OCI-LY1 (cell line): ENCODE results near the gene DGCR2.

Experiments
- H2AFZ ChIP-seq: fragments of 200-600 bp; sonication (generic), shearing (Covaris generic); 2 replicates; pipeline ENCODE4 v1.6.0; 2014; ENCODE audit warnings: antibody characterized with exemption, mild to moderate bottlenecking, low read length
- H3F3A ChIP-seq: fragments of 200-600 bp; sonication (generic), shearing (Covaris generic); 2 replicates; pipeline ENCODE4 v1.6.0; 2014; ENCODE audit warnings: mild to moderate bottlenecking, antibody characterized with exemption, low read length, moderate library complexity; ENCODE audit not compliant: insufficient read depth
- H3K27ac ChIP-seq: fragments of 200-600 bp; sonication (generic); 2 replicates; pipeline ENCODE4 v1.5.1; 2014; ENCODE audit warnings: low read length, mixed run types, mild to moderate bottlenecking, low read depth; ENCODE audit not compliant: poor library complexity, severe bottlenecking
- H3K27me3 ChIP-seq: fragments of 200-600 bp; sonication (generic); 2 replicates; pipeline ENCODE4 v1.6.0; 2014; ENCODE audit warnings: antibody characterized with exemption, mild to moderate bottlenecking, low read length, moderate library complexity; ENCODE audit not compliant: insufficient read depth
- H3K36me3 ChIP-seq: fragments of 200-600 bp; sonication (generic); 2 replicates; pipeline ENCODE4 v1.6.1; 2014; ENCODE audit warnings: mild to moderate bottlenecking, antibody characterized with exemption, low read length, moderate library complexity, mixed read lengths; ENCODE audit not compliant: insufficient read depth
- H3K4me1 ChIP-seq: fragments of 200-600 bp; sonication (generic); 2 replicates; pipeline ENCODE4 v1.5.1; 2014; ENCODE audit warnings: mild to moderate bottlenecking, low read length, moderate library complexity; ENCODE audit not compliant: insufficient read depth, severe bottlenecking
- H3K4me2 ChIP-seq: fragments of 200-600 bp; sonication (generic), shearing (Covaris generic); 2 replicates; pipeline ENCODE4 v1.6.1; 2014; ENCODE audit warnings: low read length
- H3K4me3 ChIP-seq: fragments of 200-600 bp; sonication (generic); 2 replicates; pipeline ENCODE4 v1.5.1; 2014; ENCODE audit warnings: low read length, low read depth, mild to moderate bottlenecking, mixed read lengths; ENCODE audit not compliant: poor library complexity, severe bottlenecking
- H3K79me2 ChIP-seq: fragments of 200-600 bp; shearing (Covaris generic); 2 replicates; pipeline ENCODE4 v1.6.1; 2016; ENCODE audit warnings: mixed run types, low read length, mixed read lengths; ENCODE audit not compliant: insufficient read depth
- H3K9ac ChIP-seq: fragments of 200-600 bp; sonication (generic), shearing (Covaris generic); 2 replicates; pipeline ENCODE4 v1.6.1; 2014; ENCODE audit warnings: mild to moderate bottlenecking, low read length, mixed read lengths
- H3K9me2 ChIP-seq: fragments of 200-600 bp; sonication (generic), shearing (Covaris generic); 2 replicates; pipeline ENCODE4 v1.6.1; 2014; ENCODE audit warnings: low read depth, mild to moderate bottlenecking, low read length, mixed read lengths
- H3K9me3 ChIP-seq: fragments of 200-600 bp; shearing (Covaris generic); 2 replicates; pipeline ENCODE4 v1.6.1; 2014; ENCODE audit warnings: low read length, mixed read lengths
- H4K20me1 ChIP-seq: fragments of 200-600 bp; sonication (generic), shearing (Covaris generic); 2 replicates; pipeline ENCODE4 v1.6.0; 2016; ENCODE audit warnings: mild to moderate bottlenecking, low read length; ENCODE audit not compliant: insufficient read depth
- EZH2 ChIP-seq: fragments of 200-600 bp; sonication (generic), shearing (Covaris generic); IDR thresholded peaks from 2 replicates; pipeline ENCODE4 v1.8.0; 2017; ENCODE audit warnings: borderline replicate concordance, mixed run types, mild to moderate bottlenecking, antibody characterized with exemption, low read length, moderate library complexity, mixed read lengths
- TF ChIP-seq, protein P1 (sequence below): fragments of 200-600 bp; sonication (generic), shearing (Covaris generic); IDR thresholded peaks from 2 replicates; pipeline ENCODE4 v1.5.1; 2017; ENCODE audit warnings: mild to moderate bottlenecking, antibody characterized with exemption, low read length, moderate library complexity, mixed read lengths

Gene DGCR2

DNA sequence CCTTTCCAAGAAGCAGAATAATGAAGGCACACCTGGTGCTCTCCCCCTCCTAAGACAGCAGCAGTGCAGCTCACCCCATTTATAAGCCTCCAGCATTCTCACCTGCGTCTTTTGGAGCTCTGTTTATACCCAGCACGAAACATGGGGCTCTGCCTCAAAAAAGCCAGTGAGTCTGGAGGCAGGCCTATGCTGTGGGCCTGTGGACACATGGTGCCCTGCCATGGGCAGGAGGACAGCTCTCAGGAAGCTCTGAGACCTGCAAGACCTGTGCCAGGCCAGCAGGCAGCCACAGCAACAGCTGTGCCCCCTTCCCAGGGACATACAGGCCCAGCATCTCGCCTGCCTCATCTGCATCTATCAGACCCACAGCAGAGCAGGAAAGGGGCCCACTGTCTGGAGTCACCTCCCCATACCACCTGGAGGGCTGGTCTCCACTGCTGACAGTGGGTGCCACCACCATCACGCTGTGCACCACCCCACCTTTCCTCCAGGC lies 64.2 kb downstream of the DGCR2 start:
- TF ChIP-seq, protein P1, sequence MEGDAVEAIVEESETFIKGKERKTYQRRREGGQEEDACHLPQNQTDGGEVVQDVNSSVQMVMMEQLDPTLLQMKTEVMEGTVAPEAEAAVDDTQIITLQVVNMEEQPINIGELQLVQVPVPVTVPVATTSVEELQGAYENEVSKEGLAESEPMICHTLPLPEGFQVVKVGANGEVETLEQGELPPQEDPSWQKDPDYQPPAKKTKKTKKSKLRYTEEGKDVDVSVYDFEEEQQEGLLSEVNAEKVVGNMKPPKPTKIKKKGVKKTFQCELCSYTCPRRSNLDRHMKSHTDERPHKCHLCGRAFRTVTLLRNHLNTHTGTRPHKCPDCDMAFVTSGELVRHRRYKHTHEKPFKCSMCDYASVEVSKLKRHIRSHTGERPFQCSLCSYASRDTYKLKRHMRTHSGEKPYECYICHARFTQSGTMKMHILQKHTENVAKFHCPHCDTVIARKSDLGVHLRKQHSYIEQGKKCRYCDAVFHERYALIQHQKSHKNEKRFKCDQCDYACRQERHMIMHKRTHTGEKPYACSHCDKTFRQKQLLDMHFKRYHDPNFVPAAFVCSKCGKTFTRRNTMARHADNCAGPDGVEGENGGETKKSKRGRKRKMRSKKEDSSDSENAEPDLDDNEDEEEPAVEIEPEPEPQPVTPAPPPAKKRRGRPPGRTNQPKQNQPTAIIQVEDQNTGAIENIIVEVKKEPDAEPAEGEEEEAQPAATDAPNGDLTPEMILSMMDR: no peak
- TF ChIP-seq EZH2: no peak
- H3K36me3 ChIP-seq: peaks cover 74% of the 10 kb centered on the region
- H3K27ac ChIP-seq: no peak overlapping the region

DNA sequence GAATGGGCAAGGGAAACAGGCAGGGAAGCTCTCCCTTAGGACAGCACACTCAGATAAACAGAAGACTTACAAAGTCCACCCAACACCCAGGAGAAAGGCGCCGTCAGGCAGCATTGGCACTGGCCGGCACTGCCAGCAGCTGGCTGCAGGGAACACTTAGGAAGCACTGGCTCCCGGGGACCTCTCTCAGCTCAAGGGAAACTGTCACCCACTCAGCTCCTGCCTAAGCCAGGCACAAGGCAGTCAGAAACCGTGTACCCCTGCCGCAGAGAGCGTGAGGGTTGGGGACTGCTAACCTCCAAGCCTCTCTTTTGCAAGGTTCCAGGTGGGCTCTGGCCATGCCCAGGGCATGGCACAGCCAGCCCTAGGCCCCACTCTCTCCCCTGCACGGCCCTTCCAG lies 64.7 kb downstream of the DGCR2 start:
- no peak overlapping the region for H3K4me2 ChIP-seq
- H3K4me1 ChIP-seq: no peaks in the 10 kb centered on the region
- peaks cover 74% of the 10 kb centered on the region for H3K36me3 ChIP-seq
- no peaks in the 10 kb centered on the region for H3K79me2 ChIP-seq
- H2AFZ ChIP-seq: no peak overlapping the region
- no peak overlapping the region for H3K27ac ChIP-seq
- H3K9ac ChIP-seq: no peak overlapping the region
- no peaks in the 10 kb centered on the region for H3K9me2 ChIP-seq
- no peak overlapping the region for H3K4me3 ChIP-seq
- no peaks in the 10 kb centered on the region for H3F3A ChIP-seq
- no peaks in the 10 kb centered on the region for H4K20me1 ChIP-seq
- H3K9me3 ChIP-seq: no peaks in the 10 kb centered on the region
- TF ChIP-seq, protein P1: no peak
- TF ChIP-seq EZH2: no peak
- H3K27me3 ChIP-seq: no peaks in the 10 kb centered on the region

More for the DNA sequence above, 64.2 kb downstream of the DGCR2 start:
- H3K27me3 ChIP-seq: no peaks in the 10 kb centered on the region
- no peaks in the 10 kb centered on the region for H4K20me1 ChIP-seq
- H3K9me3 ChIP-seq: no peaks in the 10 kb centered on the region
- H3K9ac ChIP-seq: no peak overlapping the region
- H3K4me2 ChIP-seq: no peak overlapping the region
- no peak overlapping the region for H2AFZ ChIP-seq
- no peaks in the 10 kb centered on the region for H3K4me1 ChIP-seq
- H3K4me3 ChIP-seq: no peak overlapping the region
- no peaks in the 10 kb centered on the region for H3K79me2 ChIP-seq
- no peaks in the 10 kb centered on the region for H3F3A ChIP-seq
- no peaks in the 10 kb centered on the region for H3K9me2 ChIP-seq

DNA sequence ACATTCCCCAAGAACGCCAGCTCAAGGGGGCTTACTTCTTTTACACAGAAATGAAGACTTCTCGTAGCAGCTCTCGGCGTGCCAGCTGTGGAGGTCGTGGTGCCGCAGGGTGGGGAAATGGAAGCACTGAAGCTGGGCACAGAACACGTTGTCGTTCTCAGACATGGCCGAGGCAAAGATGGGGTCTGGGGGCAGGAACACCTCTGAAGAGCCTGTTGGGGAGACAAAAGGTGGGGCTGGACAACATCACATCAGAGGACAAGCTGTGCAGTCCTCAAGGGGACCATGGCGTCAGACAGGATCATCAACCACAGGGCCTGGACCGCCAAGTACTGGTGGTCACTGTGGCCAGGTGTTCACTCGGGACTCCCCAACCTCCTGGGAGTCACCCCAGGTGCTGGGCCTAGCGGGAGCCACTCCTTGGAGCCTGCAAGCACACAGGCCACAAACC lies 65.2 kb downstream of the DGCR2 start:
- Histone ChIP-seq H3K9me2 (no peaks in the 10 kb centered on the region), H3K4me2 (no peak overlapping the region), H4K20me1 (no peaks in the 10 kb centered on the region), H3K27ac (no peak overlapping the region), H3K4me3 (no peak overlapping the region), H3K9ac (no peak overlapping the region), H3K79me2 (no peaks in the 10 kb centered on the region), H2AFZ (no peak overlapping the region), H3K4me1 (no peaks in the 10 kb centered on the region), H3K27me3 (no peaks in the 10 kb centered on the region), H3K9me3 (no peaks in the 10 kb centered on the region), H3F3A (no peaks in the 10 kb centered on the region), H3K36me3 (peaks cover 68% of the 10 kb centered on the region)
- no peak for TF ChIP-seq EZH2
- TF ChIP-seq, protein P1: no peak
